Measurements from ENCODE around the gene HAVCR1. TPM values are rescaled to one million over a fixed set of nuclear protein-coding genes. Genes with fewer than 3 reads are reported as not detected.

The HAVCR1 gene
- total RNA-seq, 1 experiment from 2014 or later = 0.36 TPM

- Histone ChIP-seq H3K36me3 (ENCODE audit: control insufficient read depth, insufficient read depth, low read length) (no peaks in the 10 kb centered on the region), H3K4me3 (ENCODE audit: low read depth in 2 of 2, low read length in 2 of 2) (no peak overlapping the region), H3K9me3 (ENCODE audit: control insufficient read depth, insufficient read depth, low read depth, low read length) (no peaks in the 10 kb centered on the region), H3K27me3 (ENCODE audit: control insufficient read depth, insufficient read depth, low read length) (no peaks in the 10 kb centered on the region; the same call in 1 of the 2 replicates), H3K27ac (ENCODE audit: low read length) (no peak overlapping the region), H3K4me1 (ENCODE audit: control insufficient read depth, insufficient read depth, low read length) (no peaks in the 10 kb centered on the region)
- DNase-seq (ENCODE audit: low read depth, low spot score) (no peak), ATAC-seq (no peak)
- in situ Hi-C loops (cut with HindIII; ENCODE audit: low pct_unique_long_range_greater_than_20kb, low sequenced_read_pairs) = no loop called here
- BruUV-seq (replicated peaks) = no TSS peak
- intact Hi-C loops (cut with micrococcal nuclease; ENCODE audit: unreplicated experiment) = no loop called here
- no peak for TF ChIP-seq SIN3A (IDR thresholded peaks at IDR 0.05; ENCODE audit: borderline replicate concordance, insufficient read depth, low read depth, low read length)
- TF ChIP-seq TCF7L2 (IDR thresholded peaks at IDR 0.05; ENCODE audit: low read depth, low read length) = no peak
- no peak for TF ChIP-seq REST (IDR thresholded peaks at IDR 0.05; ENCODE audit: insufficient read depth in 1 of 2, low read depth in 2 of 2, low read length in 1 of 2)
- TF ChIP-seq CTCF (IDR thresholded peaks at IDR 0.05) = no peak
- TF ChIP-seq POLR2AphosphoS5 (IDR thresholded peaks at IDR 0.05; ENCODE audit: low read depth, low read length) = no peak
- ChIA-PET POLR2A (no interaction called here), CTCF (no interaction called here)
These were observed 25.8 kb downstream of the HAVCR1 start for GRCh38 chr5:157033071-157033583.

- POLR2A ChIA-PET = no interaction called here
- ATAC-seq (no peak), DNase-seq (ENCODE audit: low read depth, low spot score) (no peak)
- CTCF ChIA-PET = no interaction called here
- Histone ChIP-seq H3K27me3 (ENCODE audit: control insufficient read depth, insufficient read depth, low read length) (no peaks in the 10 kb centered on the region; the same call in 1 of the 2 replicates), H3K36me3 (ENCODE audit: control insufficient read depth, insufficient read depth, low read length) (no peaks in the 10 kb centered on the region), H3K27ac (ENCODE audit: low read length) (no peak overlapping the region), H3K4me1 (ENCODE audit: control insufficient read depth, insufficient read depth, low read length) (no peaks in the 10 kb centered on the region), H3K9me3 (ENCODE audit: control insufficient read depth, insufficient read depth, low read depth, low read length) (no peaks in the 10 kb centered on the region), H3K4me3 (ENCODE audit: low read depth in 2 of 2, low read length in 2 of 2) (no peak overlapping the region)
- in situ Hi-C loops (cut with HindIII; ENCODE audit: low pct_unique_long_range_greater_than_20kb, low sequenced_read_pairs) = no loop called here
- TF ChIP-seq REST (IDR thresholded peaks at IDR 0.05; ENCODE audit: insufficient read depth in 1 of 2, low read depth in 2 of 2, low read length in 1 of 2) (no peak), TCF7L2 (IDR thresholded peaks at IDR 0.05; ENCODE audit: low read depth, low read length) (no peak), SIN3A (IDR thresholded peaks at IDR 0.05; ENCODE audit: borderline replicate concordance, insufficient read depth, low read depth, low read length) (no peak), POLR2AphosphoS5 (IDR thresholded peaks at IDR 0.05; ENCODE audit: low read depth, low read length) (no peak), CTCF (IDR thresholded peaks at IDR 0.05) (no peak)
- intact Hi-C loops (cut with micrococcal nuclease; ENCODE audit: unreplicated experiment) = no loop called here
- BruUV-seq (replicated peaks) = no TSS peak
These were observed 28.2 kb downstream of the HAVCR1 start for GRCh38 chr5:157030692-157031091.
